Activated naive CD8-positive, alpha-beta T cell treated with anti-CD3 and anti-CD28 coated beads, Interleukin-2, amount 10 ng/mL, durations not matched to agents 7 days and 5 days (primary cell): ENCODE data around the gene TSPAN13. TPM values are rescaled to one million over a fixed set of nuclear protein-coding genes. Genes with fewer than 3 reads are reported as not detected.

Source experiments
- ATAC-seq: fragments of 150-1000 bp; cut with Tn5 transposase; one replicate; pipeline ENCODE4 v1.10.0; 2021; ENCODE audit warnings: low read depth, moderate library complexity
- POLR2A ChIA-PET: fragments of 350-600 bp; sonication (Branson Sonifier 250); formaldehyde crosslinking; loops from one replicate; lab custom pipeline; 2021; ENCODE audit warnings: antibody characterized with exemption; lab: Charles Lee
- DNase-seq: peaks from one replicate; pipeline ENCODE4 v3.0.0; 2021
- H3K27ac Mint-ChIP-seq: one replicate; pipeline ENCODE4 v1.8.0; 2022; ENCODE audit warnings: mild to moderate bottlenecking, mixed read lengths
- H3K27me3 Mint-ChIP-seq: one replicate; pipeline ENCODE4 v1.8.0; 2022; ENCODE audit warnings: mild to moderate bottlenecking, moderate library complexity, mixed read lengths
- H3K36me3 Mint-ChIP-seq: one replicate; pipeline ENCODE4 v1.8.0; 2021; ENCODE audit warnings: mild to moderate bottlenecking, mixed read lengths
- H3K4me1 Mint-ChIP-seq: one replicate; pipeline ENCODE4 v1.8.0; 2021; ENCODE audit warnings: mixed read lengths
- H3K4me3 Mint-ChIP-seq: one replicate; pipeline ENCODE4 v1.8.0; 2022; ENCODE audit warnings: mild to moderate bottlenecking, moderate library complexity, mixed read lengths
- H3K9me3 Mint-ChIP-seq: one replicate; pipeline ENCODE4 v1.8.0; 2021; ENCODE audit warnings: mixed read lengths
- total RNA-seq, 2 experiments: library from RNA; stranded (reverse); gene quantifications; one replicate each; pipeline ENCODE4 v1.2.3, GENCODE V29; 2021

Gene TSPAN13
- total RNA-seq: under 1 TPM; 0.42 to 0.91 TPM

- ATAC-seq (peak; percentile 96), DNase-seq (peak; percentile 81)
- POLR2A ChIA-PET: no interaction called here
- Mint-ChIP-seq H3K4me3 (peak within 1 kb of the TSS; percentile 83), H3K27ac (no peak within 1 kb of the TSS), H3K36me3 (no peaks in the 10 kb centered on the region), H3K4me1 (peaks cover 11% of the 10 kb centered on the region), H3K9me3 (no peaks in the 10 kb centered on the region), H3K27me3 (peaks cover 24% of the 10 kb centered on the region)
Observed at GRCh38 chr7:16753102-16753931, at the start of gene TSPAN13. Gene TSPAN13 (plus strand): TSS chr7:16753755. CDS start chr7:16753968, 213 bp downstream.

GRCh38 chr7:16708511-16708910 lies 45.0 kb upstream of the TSPAN13 start:
- Mint-ChIP-seq H3K27me3 (no peaks in the 10 kb centered on the region), H3K27ac (no peak overlapping the region), H3K36me3 (peaks cover 46% of the 10 kb centered on the region), H3K4me3 (no peak overlapping the region), H3K9me3 (no peaks in the 10 kb centered on the region), H3K4me1 (peaks cover 2% of the 10 kb centered on the region)
- DNase-seq (no peak), ATAC-seq (no peak)
- POLR2A ChIA-PET: no interaction called here

GRCh38 chr7:16708980-16709379 lies 44.6 kb upstream of the TSPAN13 start:
- Mint-ChIP-seq H3K27ac (no peak overlapping the region), H3K27me3 (no peaks in the 10 kb centered on the region), H3K4me3 (no peak overlapping the region), H3K4me1 (peaks cover 2% of the 10 kb centered on the region), H3K9me3 (no peaks in the 10 kb centered on the region), H3K36me3 (peaks cover 43% of the 10 kb centered on the region)
- ATAC-seq: no peak
- POLR2A ChIA-PET: no interaction called here
- DNase-seq: no peak

GRCh38 chr7:16710651-16711050 lies 42.9 kb upstream of the TSPAN13 start:
- H3K27ac Mint-ChIP-seq: no peak overlapping the region
- DNase-seq (no peak), ATAC-seq (no peak)
- POLR2A ChIA-PET: no interaction called here
- peaks cover 35% of the 10 kb centered on the region for H3K36me3 Mint-ChIP-seq
- no peaks in the 10 kb centered on the region for H3K27me3 Mint-ChIP-seq
- H3K4me1 Mint-ChIP-seq: peaks cover 2% of the 10 kb centered on the region
- no peaks in the 10 kb centered on the region for H3K9me3 Mint-ChIP-seq
- no peak overlapping the region for H3K4me3 Mint-ChIP-seq

GRCh38 chr7:16711730-16712129 lies 41.8 kb upstream of the TSPAN13 start:
- H3K4me3 Mint-ChIP-seq: no peak overlapping the region
- POLR2A ChIA-PET: no interaction called here
- peaks cover 26% of the 10 kb centered on the region for H3K36me3 Mint-ChIP-seq
- ATAC-seq (no peak), DNase-seq (no peak)
- H3K9me3 Mint-ChIP-seq: no peaks in the 10 kb centered on the region
- no peaks in the 10 kb centered on the region for H3K27me3 Mint-ChIP-seq
- no peaks in the 10 kb centered on the region for H3K4me1 Mint-ChIP-seq
- no peak overlapping the region for H3K27ac Mint-ChIP-seq

GRCh38 chr7:16712916-16713315 lies 40.6 kb upstream of the TSPAN13 start:
- POLR2A ChIA-PET: no interaction called here
- no peak for DNase-seq
- no peak overlapping the region for H3K4me3 Mint-ChIP-seq
- H3K27me3 Mint-ChIP-seq: no peaks in the 10 kb centered on the region
- ATAC-seq: no peak
- H3K9me3 Mint-ChIP-seq: no peaks in the 10 kb centered on the region
- no peaks in the 10 kb centered on the region for H3K4me1 Mint-ChIP-seq
- peaks cover 21% of the 10 kb centered on the region for H3K36me3 Mint-ChIP-seq
- H3K27ac Mint-ChIP-seq: no peak overlapping the region

GRCh38 chr7:16715928-16716327 lies 37.6 kb upstream of the TSPAN13 start:
- no peaks in the 10 kb centered on the region for H3K27me3 Mint-ChIP-seq
- no peak for DNase-seq
- H3K27ac Mint-ChIP-seq: no peak overlapping the region
- POLR2A ChIA-PET: no interaction called here
- no peak overlapping the region for H3K4me3 Mint-ChIP-seq
- ATAC-seq: no peak
- no peaks in the 10 kb centered on the region for H3K9me3 Mint-ChIP-seq
- no peaks in the 10 kb centered on the region for H3K4me1 Mint-ChIP-seq
- peaks cover 12% of the 10 kb centered on the region for H3K36me3 Mint-ChIP-seq

- H3K4me1 Mint-ChIP-seq: no peaks in the 10 kb centered on the region
- ATAC-seq (no peak), DNase-seq (no peak)
- POLR2A ChIA-PET: interaction anchor here (0.6 kb wide), 1 partner anchor 421 kb away, joined by 3 read pairs; no protein-coding TSS in a partner anchor
- no peak overlapping the region for H3K27ac Mint-ChIP-seq
- H3K27me3 Mint-ChIP-seq: no peaks in the 10 kb centered on the region
- H3K36me3 Mint-ChIP-seq: peaks cover 3% of the 10 kb centered on the region
- no peaks in the 10 kb centered on the region for H3K9me3 Mint-ChIP-seq
- H3K4me3 Mint-ChIP-seq: no peak overlapping the region
Observed at GRCh38 chr7:16718111-16718656, 35.4 kb upstream of the TSPAN13 start.

- H3K4me1 Mint-ChIP-seq: no peaks in the 10 kb centered on the region
- H3K36me3 Mint-ChIP-seq: peaks cover 3% of the 10 kb centered on the region
- H3K27me3 Mint-ChIP-seq: no peaks in the 10 kb centered on the region
- no peak for ATAC-seq
- no peak overlapping the region for H3K27ac Mint-ChIP-seq
- H3K4me3 Mint-ChIP-seq: no peak overlapping the region
- no peaks in the 10 kb centered on the region for H3K9me3 Mint-ChIP-seq
- POLR2A ChIA-PET: no interaction called here
- no peak for DNase-seq
Observed at GRCh38 chr7:16719699-16720098, 33.9 kb upstream of the TSPAN13 start.

- H3K4me3 Mint-ChIP-seq: no peak overlapping the region
- ATAC-seq: no peak
- H3K4me1 Mint-ChIP-seq: no peaks in the 10 kb centered on the region
Observed at GRCh38 chr7:16721541-16721940, 32.0 kb upstream of the TSPAN13 start.

GRCh38 chr7:16724344-16724743 lies 29.2 kb upstream of the TSPAN13 start:
- POLR2A ChIA-PET: no interaction called here
- Mint-ChIP-seq H3K36me3 (peaks cover 5% of the 10 kb centered on the region), H3K4me3 (no peak overlapping the region), H3K27ac (no peak overlapping the region), H3K4me1 (no peaks in the 10 kb centered on the region), H3K27me3 (no peaks in the 10 kb centered on the region), H3K9me3 (no peaks in the 10 kb centered on the region)
- DNase-seq (no peak), ATAC-seq (no peak)

More at GRCh38 chr7:16721541-16721940, 32.0 kb upstream of the TSPAN13 start:
- H3K27ac Mint-ChIP-seq: no peak overlapping the region
- H3K27me3 Mint-ChIP-seq: no peaks in the 10 kb centered on the region
- H3K9me3 Mint-ChIP-seq: no peaks in the 10 kb centered on the region
- peaks cover 3% of the 10 kb centered on the region for H3K36me3 Mint-ChIP-seq
- POLR2A ChIA-PET: no interaction called here
- DNase-seq: no peak

GRCh38 chr7:16726189-16726588 lies 27.4 kb upstream of the TSPAN13 start:
- H3K27ac Mint-ChIP-seq: no peak overlapping the region
- POLR2A ChIA-PET: no interaction called here
- no peaks in the 10 kb centered on the region for H3K4me1 Mint-ChIP-seq
- peaks cover 2% of the 10 kb centered on the region for H3K36me3 Mint-ChIP-seq
- no peak for DNase-seq
- ATAC-seq: no peak
- no peaks in the 10 kb centered on the region for H3K9me3 Mint-ChIP-seq
- H3K4me3 Mint-ChIP-seq: no peak overlapping the region
- H3K27me3 Mint-ChIP-seq: no peaks in the 10 kb centered on the region

- no peak for ATAC-seq
- DNase-seq: no peak
- no peak overlapping the region for H3K27ac Mint-ChIP-seq
- no peaks in the 10 kb centered on the region for H3K9me3 Mint-ChIP-seq
- no peaks in the 10 kb centered on the region for H3K4me1 Mint-ChIP-seq
- no peaks in the 10 kb centered on the region for H3K27me3 Mint-ChIP-seq
- POLR2A ChIA-PET: no interaction called here
- peaks cover 3% of the 10 kb centered on the region for H3K36me3 Mint-ChIP-seq
- no peak overlapping the region for H3K4me3 Mint-ChIP-seq
Observed at GRCh38 chr7:16727736-16728135, 25.8 kb upstream of the TSPAN13 start.

GRCh38 chr7:16728811-16729210 lies 24.7 kb upstream of the TSPAN13 start:
- H3K27ac Mint-ChIP-seq: no peak overlapping the region
- no peaks in the 10 kb centered on the region for H3K27me3 Mint-ChIP-seq
- no peaks in the 10 kb centered on the region for H3K9me3 Mint-ChIP-seq
- H3K4me3 Mint-ChIP-seq: no peak overlapping the region
- no peaks in the 10 kb centered on the region for H3K4me1 Mint-ChIP-seq
- DNase-seq (no peak), ATAC-seq (no peak)
- peaks cover 3% of the 10 kb centered on the region for H3K36me3 Mint-ChIP-seq
- POLR2A ChIA-PET: no interaction called here
